Measurements from ENCODE around the gene CNN3.

The CNN3 gene

DNA sequence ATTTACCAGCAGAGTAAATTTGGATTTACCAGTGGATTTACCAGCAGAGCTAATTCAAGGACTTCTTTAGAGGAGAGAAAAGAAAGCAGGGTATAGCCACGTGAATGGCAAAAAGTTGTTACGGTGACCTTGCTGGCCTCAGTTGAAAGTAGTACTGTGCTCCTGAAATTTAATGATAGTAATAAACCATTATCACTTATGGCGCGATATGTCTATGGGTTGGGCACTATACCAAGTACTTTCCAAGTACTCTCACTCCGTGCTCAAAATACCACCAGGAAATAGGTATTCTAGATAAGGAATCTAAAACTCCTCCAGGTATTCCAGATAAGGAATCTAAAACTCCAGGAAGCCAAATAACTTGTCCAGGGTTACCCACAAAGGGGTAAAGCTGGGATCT lies 70.9 kb downstream of the CNN3 start:
- DNase-seq (no peak), ATAC-seq (no peak)

DNA sequence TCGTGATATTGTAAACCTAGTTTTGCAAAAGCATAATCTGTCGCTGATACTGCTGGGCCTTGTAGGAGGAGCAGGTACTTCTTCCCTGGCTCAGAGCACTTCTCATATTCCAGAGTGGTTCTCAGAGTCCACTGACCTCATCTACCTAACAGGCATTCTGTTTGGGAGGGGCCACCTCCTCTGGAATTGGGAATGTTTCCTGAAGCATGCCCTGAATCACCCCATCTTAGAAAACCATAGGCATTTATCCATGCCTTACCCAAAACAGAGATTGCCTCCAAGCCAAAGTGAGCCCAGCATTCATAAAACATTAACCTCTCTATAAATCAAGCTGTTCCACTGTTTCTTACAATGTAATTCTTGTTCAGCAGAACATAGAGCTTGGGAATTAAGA lies 71.6 kb downstream of the CNN3 start:
- DNase-seq = no peak
- ATAC-seq = no peak

DNA sequence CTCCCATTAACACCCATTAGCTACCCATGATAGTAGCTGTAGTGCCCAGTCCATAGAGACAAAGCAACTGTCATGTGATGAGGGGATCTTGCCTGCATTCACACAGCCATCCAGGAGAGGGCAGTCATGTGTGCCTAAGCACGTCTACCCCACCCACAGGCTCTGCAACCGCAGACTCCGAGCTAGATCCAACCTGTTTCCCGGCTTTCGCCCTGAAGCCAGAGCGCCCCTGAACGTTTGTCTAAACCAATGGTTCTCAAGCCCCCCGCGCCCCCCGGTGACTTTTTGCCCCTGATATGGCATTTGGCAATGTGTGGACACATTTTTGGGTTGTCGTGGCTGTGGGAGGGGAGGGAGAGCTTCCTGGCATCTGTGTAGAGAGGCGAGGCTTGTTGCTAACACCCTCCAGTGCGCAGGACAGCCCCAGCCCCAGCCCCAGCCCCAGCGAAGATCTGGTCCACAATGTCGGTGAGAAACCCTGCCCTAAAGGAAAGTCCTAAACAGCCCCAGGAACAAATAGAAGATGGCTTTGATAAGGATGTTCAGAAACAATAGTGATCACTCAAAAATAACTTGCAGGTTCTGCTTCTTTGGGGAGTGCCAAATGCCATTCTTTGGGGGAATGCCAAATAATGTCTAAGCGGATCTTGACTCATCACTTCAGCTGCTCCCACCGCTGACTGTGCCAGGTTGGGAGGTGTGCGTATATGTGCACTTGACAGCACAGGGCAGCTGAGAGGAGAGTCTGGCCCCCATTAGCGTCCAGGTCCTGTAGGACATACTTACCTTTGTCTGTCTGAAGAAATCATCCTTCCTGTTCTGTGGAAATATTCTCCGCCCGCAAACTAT lies 72.2 kb downstream of the CNN3 start:
- DNase-seq (peak; percentile 78), ATAC-seq (peak; percentile 97)

DNA sequence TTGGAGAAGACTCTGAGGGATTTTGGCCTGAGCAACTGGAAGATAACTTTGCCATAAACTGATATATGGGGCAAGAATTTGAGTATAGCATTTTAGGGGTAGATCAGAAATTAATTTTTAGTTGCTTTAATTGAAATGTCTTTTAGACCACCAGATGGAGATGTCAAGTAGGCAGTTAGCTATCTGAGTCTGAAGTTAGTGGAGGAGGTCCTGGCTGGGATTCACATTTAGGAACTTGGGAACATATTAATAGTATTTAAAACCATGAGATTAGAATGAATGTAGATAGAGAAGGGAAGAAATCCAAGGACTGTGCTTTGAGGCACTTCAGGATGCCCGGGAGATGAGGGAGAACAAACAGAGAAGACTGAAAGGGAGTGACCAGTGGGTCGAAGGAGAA lies 74.1 kb downstream of the CNN3 start:
- ATAC-seq (no peak), DNase-seq (no peak)

DNA sequence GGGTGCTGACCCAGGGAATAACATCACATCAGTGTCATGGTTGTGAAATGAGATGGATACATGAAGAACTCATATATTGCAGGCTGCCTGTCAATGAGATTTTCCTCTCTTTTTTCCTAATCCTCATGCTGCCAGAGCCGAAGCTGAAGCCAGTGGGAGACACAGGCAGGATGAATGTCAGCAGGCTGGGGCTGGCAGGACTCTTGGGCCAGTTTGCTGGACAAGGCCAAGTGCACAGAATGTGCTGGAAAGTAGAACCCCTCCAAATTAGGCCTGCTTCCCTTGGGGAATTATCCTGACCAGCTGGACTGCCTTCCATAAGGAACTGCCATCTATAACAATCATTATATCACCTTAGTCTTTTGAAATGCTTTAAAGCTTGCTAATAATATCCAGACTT lies 75.3 kb downstream of the CNN3 start:
- DNase-seq (no peak), ATAC-seq (no peak)

All from stimulated activated naive CD8-positive, alpha-beta T cell treated with anti-CD3 and anti-CD28 coated beads, Interleukin-15, Interleukin-2, amounts not matched to agents 100 U/mL and 50 U/mL, for 24 hours (primary cell).